Glomerular visceral epithelial cell (primary cell): ENCODE results near the gene ALPL.

Source experiments
- DNase-seq: peaks from one replicate; pipeline ENCODE4 v3.0.0-alpha.2; 2016; ENCODE audit errors: extremely low spot score

ALPL gene

DNA sequence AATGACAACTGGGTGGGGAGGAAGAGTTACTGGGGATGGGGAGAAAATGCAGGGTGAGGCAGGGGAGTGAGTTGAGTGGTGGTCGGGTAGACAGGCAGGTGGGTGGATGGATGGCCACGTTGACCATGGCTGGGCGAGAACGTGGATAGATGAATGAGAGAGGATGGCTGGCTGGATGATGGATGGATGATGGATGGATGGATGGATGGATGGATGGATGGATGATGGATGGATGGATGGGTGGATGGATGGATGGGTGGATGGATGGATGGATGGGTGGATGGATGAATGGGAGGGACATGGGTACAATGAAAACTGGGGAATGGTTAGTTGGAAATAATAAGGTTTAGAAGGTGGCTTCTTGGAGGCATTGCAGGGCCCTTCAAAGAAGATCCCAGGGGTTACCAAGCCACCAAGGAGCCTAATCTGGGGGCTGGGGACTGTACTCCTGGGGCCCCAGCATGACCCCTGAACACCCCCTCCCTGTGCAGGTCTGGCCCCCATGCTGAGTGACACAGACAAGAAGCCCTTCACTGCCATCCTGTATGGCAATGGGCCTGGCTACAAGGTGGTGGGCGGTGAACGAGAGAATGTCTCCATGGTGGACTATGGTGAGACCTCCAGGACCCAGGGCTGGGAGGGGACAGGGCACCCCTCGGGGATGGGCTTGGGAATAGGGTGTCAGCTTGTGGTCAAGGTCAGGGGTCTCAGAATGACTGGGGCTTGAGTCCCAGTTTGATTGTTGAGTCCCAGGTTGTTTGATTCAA is 67.0 kb downstream of the ALPL start:
- DNase-seq = no peak

DNA sequence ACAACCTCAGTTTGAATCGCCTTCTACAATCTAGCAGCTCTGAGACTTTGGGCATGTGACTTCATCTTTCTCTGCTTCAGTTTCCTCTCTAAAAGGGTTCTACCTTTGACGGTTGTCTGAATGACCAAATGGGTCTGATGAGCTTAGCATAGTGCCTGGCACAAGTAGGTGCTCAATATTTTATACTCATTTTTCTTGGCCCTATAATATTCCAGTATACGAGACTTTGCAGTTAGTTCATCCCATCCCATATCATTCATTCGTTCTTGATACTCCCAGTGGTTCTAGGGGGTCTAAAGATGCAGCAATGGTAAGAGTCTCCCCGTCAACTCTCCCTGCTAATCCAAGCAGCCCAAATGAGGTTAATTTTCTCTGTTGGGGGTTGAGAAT is 67.6 kb downstream of the ALPL start:
- no peak for DNase-seq

DNA sequence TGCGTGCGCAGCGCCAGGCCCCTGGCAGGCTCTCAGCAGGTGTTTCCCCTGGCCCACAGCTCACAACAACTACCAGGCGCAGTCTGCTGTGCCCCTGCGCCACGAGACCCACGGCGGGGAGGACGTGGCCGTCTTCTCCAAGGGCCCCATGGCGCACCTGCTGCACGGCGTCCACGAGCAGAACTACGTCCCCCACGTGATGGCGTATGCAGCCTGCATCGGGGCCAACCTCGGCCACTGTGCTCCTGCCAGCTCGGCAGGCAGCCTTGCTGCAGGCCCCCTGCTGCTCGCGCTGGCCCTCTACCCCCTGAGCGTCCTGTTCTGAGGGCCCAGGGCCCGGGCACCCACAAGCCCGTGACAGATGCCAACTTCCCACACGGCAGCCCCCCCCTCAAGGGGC is 68.1 kb downstream of the ALPL start:
- no peak for DNase-seq

DNA sequence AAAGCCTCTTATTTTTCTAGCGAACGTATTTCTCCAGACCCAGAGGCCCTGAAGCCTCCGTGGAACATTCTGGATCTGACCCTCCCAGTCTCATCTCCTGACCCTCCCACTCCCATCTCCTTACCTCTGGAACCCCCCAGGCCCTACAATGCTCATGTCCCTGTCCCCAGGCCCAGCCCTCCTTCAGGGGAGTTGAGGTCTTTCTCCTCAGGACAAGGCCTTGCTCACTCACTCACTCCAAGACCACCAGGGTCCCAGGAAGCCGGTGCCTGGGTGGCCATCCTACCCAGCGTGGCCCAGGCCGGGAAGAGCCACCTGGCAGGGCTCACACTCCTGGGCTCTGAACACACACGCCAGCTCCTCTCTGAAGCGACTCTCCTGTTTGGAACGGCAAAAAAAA is 68.7 kb downstream of the ALPL start:
- DNase-seq = no peak

DNA sequence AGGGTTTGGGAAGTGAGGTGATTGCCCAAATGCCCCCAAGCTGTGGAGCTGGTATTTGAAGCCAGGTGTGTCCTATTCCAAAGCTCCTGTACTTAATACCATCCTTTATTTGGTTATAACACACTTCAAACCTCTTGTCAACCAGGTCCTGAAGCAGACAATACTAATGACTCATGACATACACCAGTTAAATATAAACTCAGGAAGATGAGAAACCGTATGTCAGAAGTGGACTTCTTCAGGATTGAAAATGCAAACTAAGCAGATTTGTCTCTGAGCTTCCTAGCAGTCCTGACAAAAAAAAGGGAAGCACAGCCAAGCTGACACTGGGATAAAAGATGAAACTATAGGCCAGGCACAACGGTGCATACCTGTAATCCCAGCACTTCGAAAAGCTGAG is 70.6 kb downstream of the ALPL start:
- peak; percentile 45 for DNase-seq

DNA sequence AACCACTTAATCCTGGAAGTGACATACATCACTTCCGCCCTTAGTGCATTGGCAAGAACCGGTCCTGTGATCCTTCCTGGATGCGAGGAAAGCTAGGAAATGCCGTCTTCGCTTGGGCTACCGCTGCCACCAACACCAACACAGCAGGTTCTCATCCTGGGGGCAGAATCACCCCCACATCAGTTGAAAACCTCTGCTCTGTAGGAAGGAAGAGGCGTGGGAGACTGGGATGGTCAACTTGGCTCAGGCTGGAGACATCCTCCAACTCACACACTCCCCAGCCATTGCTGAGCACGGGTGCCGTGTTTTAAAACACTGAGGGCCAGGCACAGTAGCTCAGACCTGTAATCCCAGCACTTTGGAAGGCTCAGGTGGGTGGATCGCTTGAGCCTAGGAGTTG is 74.9 kb downstream of the ALPL start:
- DNase-seq = no peak

DNA sequence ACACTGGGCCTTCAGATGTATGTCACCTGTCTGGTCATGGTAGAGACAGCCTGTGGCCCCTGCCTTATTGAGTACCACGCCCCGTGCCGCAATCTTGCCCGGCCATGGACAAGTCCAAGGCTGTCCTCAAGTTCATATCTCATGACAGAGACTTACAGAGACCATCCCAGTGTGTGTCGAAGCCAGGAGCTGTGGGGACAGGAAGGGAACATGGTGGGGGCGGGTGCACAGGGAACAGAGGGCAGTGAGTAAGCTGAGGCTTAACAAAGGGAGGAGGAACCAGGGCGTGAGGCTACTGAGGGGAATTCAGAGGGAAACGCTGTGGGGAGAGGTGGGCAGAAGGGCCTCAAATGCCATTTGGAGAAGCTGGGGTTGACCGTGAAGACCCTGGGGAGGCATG is 75.8 kb downstream of the ALPL start:
- DNase-seq = no peak

DNA sequence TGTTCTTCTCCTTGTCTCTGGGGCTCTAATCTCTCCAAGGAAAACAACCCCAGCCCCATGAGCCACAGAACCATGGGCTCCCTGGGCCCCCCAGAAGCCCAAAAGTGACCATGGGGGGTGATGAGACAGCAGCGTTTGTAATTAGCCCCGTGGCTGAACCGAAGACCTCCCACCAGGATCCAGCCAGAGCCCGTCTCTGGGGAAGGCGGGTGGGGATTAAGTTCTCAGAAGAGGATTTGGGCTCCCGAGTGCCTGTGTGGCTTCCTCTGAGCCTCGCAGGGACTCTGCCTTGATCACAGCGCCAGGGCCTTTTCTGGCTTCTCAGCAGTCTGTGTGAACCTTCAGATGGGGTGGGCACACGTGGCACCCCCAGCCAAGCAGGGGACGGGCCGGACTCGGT is 77.0 kb downstream of the ALPL start:
- no peak for DNase-seq

DNA sequence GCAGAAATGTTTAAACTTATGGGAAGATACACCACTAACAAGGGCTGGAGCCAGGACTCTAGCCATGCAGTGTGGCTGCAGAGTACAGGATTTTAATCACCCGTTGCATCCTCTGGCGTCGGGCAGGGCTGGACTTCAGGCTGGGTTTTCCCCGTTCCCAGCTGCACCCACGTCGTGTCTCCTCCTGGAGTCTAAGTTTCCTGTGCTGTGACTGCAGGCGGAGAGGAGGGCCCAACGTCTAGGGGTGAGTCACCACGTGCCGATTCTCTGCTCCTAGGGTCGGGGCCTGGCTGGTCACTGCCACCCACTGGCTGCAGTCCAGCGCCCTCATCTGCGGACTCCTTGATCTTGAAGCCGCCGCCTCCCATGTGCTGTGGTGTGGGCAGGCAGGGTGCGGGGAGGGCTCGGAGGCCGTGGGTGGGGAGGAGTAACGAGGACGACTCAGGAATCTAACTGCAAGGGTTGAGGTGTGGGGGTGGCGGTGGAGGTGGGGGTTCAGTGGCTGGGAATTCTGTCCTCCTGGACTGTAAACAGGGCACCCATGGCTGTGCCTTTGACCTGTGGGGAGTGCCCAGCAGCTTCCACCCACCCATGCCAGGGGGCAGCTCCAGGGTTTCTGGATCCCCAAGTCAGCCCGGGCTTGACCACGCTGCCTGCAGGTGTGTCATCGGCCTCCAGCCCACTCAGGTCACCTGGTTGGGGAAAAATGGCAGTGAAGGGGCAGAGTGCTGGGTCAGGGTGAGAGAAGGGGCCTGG is 77.8 kb downstream of the ALPL start:
- peak; percentile 97 for DNase-seq

DNA sequence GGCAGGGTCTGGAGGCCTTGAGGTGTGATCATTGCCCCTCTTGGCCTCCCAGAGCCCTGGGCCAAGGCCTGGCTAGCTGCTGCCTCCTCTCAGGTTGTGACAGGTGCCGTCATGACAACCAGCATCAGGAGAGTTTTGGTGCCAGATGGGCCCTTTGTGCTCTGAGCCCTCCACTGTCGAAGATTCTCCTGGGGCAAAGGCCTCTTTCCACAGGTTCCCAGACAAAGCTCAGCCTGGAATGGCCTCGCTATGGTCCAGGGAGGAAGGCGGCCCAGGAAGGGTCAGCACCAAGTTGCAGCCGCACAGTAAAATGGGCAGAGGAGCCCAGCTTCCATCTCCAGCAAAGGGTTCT is 78.4 kb downstream of the ALPL start:
- no peak for DNase-seq

DNA sequence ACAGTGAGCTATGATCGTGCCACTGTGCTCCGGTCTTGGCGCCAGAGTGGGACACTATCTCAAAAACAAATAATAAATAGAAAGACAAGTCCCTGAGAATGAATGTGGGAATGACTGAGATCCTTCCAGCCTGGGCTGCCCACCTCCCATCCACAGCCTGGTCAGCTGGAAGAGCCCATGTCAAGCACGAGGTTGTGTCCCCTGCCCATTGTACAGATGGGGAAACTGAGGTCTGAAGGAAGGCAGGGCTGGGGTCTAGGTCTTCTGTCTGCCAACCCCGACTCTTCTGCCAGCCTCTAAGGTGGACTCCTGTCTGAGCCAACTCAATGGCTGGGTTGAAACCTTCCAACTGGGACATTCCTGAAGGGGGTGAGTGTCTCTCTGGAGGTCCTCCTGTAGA is 80.4 kb downstream of the ALPL start:
- DNase-seq = no peak

DNA sequence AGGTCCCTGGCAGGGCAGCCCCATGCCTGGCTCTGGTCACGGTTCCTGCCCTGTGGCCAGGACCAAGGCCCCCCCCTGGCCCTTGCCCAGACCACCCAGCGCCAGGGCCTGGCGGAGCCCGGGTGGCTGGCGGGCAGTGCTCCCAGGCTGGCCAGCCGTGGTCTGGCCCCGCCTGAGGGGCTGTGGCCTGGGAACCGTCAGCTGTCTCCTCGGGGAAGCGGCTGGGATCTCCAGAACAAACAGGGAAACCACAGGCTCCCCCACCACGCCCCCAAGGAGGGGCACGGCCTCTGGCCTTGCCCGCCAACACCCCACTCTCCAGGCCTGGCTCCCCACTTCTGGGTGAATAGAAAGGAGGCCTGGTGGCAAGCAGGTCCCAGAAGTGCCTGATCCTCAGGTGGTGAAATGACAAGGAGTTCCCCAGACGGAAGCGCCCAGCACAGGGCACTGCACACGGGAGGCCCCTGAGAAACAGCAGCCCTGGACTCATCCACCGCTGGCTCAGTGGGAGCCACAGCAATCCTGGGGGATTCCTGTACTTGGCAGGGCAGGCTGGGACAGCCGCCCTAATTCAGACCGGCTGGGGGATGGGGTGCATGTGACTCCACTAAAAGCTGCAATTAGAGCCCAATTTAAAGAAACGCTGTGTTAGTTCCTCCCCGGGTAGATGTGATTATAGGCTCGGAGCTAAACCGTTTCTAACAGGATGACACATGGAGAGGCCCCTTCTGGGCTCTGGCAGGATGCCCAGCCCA is 81.1 kb downstream of the ALPL start:
- DNase-seq = no peak

DNA sequence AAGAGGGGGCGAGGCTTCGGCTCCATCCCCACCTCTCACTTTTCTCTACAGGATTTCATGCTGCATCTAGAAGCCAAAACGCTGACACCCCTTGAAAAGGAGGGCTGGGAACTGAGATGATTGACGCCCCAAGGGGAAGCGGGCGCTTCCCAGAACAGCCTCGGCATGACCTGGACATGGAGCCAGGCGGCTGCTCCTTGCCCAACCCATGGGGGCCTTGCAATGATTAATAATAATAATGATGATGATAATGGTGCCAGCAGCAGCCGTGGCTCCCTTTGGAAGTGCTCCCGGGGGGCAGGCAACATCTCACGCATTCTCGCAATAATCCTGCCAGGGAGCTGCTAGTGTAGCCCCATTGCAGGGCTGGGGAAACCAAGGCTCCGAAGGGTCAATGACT is 81.7 kb downstream of the ALPL start:
- no peak for DNase-seq

DNA sequence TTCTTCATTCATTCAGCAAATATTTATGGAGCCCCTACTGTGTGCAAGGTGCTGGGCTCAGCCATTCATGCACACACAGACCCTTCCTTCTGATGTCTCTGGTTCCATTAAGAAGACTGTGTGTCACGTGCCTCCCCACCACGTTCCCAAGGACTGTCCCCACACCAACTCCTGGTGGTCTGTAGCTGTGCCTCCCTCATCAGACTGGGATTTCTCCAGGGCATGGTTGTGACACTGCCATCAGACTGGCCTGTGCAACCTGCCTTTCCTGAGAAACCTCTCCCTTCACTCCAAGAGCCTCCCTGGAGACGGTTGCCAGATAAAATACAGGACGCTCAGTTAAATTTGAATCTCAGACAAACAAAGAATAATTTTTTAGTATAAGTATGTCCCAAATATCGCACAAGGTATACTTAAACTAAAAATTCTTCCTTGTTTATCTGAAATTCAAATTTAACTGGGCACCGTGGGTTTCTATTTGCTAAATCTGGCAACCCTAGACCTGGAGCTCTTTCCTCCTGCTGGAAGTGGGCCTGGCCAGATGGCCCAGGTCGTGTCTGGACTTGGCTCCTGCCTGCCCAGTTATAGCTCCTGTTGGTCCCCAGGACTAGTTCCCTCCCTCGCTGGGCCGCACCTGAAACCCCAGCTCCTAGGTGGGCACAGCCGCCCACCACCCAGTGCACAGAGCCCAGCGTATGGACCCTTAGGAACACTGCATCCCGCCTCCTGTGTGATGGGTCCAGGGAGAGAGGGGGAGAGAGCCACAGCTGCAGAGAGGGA is 83.1 kb downstream of the ALPL start:
- DNase-seq = no peak

DNA sequence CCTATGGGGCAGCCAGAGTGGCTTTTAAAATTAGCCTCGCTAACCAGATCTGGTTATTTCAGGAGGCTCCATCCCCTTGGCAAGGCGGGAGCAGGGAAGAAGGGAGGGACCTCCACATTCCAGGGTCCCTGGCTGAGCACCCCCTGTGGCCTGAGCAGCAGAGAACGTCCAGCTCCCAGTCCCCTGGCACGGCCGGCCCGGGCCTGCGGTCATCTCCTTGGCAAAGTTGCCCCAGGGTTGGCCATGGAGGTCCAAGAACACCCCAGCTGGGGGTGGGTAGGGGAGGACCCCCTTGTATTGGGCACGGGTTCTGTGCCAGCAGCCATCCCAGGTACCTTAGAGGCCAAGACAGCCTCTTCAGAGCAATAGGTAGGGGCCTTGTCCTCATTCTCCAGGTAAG is 84.0 kb downstream of the ALPL start:
- DNase-seq = no peak

DNA sequence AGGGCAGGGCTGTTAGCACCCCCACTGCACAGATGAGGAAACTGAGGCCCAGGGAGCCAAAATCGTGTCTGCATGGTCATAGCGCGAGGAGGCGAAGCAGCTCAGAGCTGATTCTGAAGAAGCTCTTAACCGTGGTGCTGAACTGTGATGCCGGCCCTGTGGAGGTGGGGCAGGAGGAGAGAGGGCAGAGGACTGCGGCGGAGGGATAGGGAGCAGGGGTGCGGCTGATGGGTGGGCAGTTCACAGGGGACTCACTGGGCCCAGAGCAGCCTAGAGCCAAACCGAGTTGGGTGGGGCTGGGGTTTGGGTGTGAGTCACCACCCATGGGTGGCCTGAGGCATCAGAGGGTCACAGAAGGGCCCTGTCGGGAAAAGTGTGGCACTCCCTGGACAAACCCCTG is 85.3 kb downstream of the ALPL start:
- no peak for DNase-seq

DNA sequence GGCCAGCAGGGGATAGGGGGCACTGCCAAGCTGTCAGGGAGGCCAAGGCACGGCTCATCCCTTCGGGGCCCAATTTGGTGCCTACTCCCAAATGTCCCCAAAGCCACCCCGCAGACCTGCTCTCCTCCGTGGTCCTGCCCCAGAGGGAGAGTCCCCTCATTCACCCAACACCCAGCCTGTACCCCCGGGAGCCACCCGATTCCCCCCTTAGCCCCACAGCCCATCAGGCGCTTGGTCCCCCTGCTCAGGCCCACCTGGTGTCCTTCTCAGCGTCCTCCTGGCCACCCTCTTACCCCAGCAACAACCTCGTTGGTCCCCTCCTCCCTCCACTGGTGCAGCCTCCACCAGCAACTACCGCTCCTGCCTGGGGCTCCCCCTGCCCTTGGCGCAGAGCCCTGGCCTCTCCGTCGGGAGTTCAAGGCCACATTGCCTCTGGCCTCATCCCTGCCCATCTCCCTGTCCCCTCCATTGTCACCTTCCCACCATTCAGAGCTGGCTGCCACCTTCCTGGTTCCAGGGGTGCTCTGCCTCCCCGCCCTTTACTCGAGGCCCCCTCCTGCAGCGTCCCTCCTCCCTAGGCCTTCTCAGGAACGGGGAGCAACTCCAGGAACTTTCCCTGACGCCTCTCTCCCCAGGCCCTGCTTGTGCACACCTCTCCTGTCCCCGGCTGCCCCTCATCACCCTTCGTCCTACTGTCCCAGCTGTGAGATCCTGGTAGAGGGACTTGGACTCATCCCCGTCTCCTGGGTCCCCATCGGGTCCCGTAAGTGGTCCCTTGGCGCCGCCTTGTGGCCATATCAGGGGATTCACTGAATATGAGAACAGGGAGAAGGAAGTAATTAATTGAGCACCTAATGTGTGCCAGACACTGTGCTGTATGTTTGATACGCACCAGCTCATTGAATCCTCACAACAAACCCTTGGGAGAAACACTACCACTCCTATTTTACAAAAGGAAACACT is 86.0 kb downstream of the ALPL start:
- peak; percentile 53 for DNase-seq

DNA sequence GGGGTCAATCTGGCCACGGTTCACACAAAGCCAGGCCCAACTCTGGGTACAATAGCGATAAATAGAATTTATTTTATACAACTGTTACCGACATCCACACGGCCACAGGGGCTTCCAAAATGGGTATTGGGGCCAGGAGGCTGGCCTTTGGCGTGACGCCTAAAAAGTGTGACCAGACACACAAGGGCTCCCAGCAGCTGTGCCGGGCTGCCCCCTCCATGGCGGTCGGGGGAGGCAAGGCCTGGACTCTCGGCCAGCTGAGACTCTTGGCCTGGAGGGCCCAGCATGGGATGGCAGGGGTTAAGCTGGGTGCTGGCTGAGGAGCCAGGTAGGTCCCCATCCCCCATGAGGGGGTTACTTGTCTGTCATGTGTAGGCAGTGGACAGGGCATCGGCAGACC is 87.0 kb downstream of the ALPL start:
- no peak for DNase-seq

DNA sequence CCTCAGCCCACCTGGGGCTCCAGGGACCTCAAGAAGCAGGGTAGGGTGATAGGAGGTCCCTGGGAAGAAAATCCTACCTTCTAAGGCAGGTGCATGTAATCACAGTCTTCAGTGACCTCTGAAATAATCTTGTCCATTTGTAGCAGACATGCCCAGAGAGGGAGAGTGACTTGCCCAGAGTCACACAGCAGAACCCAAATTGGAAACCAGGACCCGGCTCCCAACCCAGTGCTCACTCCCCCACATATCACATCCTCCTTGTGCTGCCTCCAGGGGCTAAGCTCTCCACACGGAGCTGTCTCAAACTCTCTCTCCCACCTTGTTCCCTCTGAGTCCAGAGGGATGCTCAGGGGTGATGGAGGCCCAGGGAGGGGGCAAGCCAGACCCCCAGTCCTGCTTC is 87.4 kb downstream of the ALPL start:
- no peak for DNase-seq

DNA sequence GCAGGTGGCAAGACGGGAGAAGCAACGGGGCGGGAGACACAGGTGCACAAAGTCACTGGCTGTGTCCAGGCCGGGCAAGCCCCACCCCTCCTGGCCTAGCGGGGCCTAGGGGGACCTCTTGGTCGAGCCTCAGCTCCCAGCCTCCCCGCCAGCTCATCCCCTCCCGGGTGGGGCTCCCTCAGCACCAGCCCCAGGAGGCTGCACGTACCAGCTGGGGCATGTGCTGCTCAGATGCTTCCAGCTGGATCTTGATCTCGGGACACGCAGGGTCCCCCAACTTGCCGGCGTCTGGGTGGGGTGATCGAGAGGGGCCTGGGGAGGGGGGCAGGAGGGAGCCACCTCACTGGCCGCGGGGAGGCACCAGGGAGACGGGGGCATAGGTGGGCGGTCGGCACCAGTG is 88.5 kb downstream of the ALPL start:
- DNase-seq = no peak

DNA sequence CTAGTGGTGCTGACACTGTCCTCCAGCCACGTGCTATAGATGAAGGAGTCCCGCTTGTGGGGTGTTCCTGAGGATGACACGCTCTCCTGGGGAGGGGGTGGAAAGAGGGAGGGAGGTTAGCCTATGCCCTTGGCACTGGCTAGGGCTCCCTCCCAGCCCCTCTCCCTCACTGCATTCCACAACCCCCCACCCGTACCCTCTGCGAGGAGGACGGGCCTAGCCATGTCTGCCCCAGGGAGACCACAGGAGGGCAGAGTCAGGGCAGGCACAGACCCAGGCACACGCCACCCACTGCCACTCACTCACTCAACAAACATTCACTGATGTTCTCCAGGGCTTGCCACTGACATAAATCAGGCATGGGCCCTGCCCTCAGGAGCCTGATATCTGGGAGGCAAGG is 89.2 kb downstream of the ALPL start:
- no peak for DNase-seq
